ENCODE data around the gene CABLES1. TPM values are rescaled to one million over a fixed set of nuclear protein-coding genes. Genes with fewer than 3 reads are reported as not detected.
A peak's percentile ranks its signal among the peaks of the same experiment; 100 is the strongest.

Gene CABLES1
- total and polyA plus RNA-seq, 2 of the 8 experiments (the other 6 are each of a cell fraction or from before 2014, with no cell fraction given): 9.2 to 26.4 TPM

- Histone ChIP-seq H3K27ac (ENCODE audit: low read depth, low read length) (no peak overlapping the region), H3K4ac (replicated peaks; ENCODE audit: insufficient read length, low read depth, low read length) (peak overlapping the region; percentile 64), H3K36me3 (ENCODE audit: control insufficient read depth in 2 of 4, insufficient read depth in 4 of 4, low read length in 3 of 4) (no peaks in the 10 kb centered on the region), H4K91ac (replicated peaks; ENCODE audit: insufficient read length, low read length) (peak overlapping the region; percentile 72), H3K79me2 (ENCODE audit: control insufficient read depth in 1 of 2, insufficient read depth in 2 of 2, low read length in 2 of 2) (no peaks in the 10 kb centered on the region), H2BK5ac (ENCODE audit: low read depth, low read length) (peak overlapping the region; percentile 89), H2BK120ac (replicated peaks; ENCODE audit: low read depth, low read length) (peak overlapping the region; percentile 57), H3K23ac (ENCODE audit: insufficient read length) (no peak overlapping the region), H3K18ac (ENCODE audit: extremely low read depth, low read length) (peak overlapping the region; percentile 78), H3K27me3 (replicated peaks in 1 of 4; ENCODE audit: control insufficient read depth in 3 of 4, extremely low read depth in 1 of 4, insufficient read depth in 3 of 4, low read length in 3 of 4) (no peaks in the 10 kb centered on the region), H3K9me3 (ENCODE audit: insufficient read depth in 2 of 2, low read depth in 1 of 2, low read length in 1 of 2) (no peaks in the 10 kb centered on the region), H3K4me2 (ENCODE audit: insufficient read depth in 1 of 2, low read depth in 2 of 2, low read length in 2 of 2) (no peak overlapping the region), H3K79me1 (ENCODE audit: low read depth, low read length) (no peaks in the 10 kb centered on the region), H4K8ac (ENCODE audit: extremely low read depth, insufficient read depth, low read length) (no peak overlapping the region), H3K9ac (replicated peaks in 1 of 4; ENCODE audit: extremely low read depth in 1 of 4, low read depth in 3 of 4, low read length in 3 of 4) (no peak overlapping the region), H3K56ac (replicated peaks; ENCODE audit: insufficient read length, low read depth, low read length) (no peak overlapping the region), H3K4me1 (replicated peaks in 1 of 4; ENCODE audit: control insufficient read depth in 3 of 4, insufficient read depth in 4 of 4, low read length in 3 of 4) (peaks cover 0 to 5% (median 0%) of the 10 kb centered on the region in 4 experiments; a peak in 2 of 7 replicates), H2AK5ac (ENCODE audit: low read depth, low read length) (peak overlapping the region; percentile 98), H2BK15ac (ENCODE audit: low read length) (peak overlapping the region; percentile 99), H4K5ac (ENCODE audit: insufficient read length, low read depth, low read length) (no peak overlapping the region), H3K23me2 (ENCODE audit: low read depth, low read length) (no peaks in the 10 kb centered on the region), H2AFZ (ENCODE audit: low read length) (no peak overlapping the region), H2BK20ac (ENCODE audit: low read length) (peak overlapping the region; percentile 94; the same call in 1 of the 2 replicates), H3K14ac (ENCODE audit: insufficient read length) (no peak overlapping the region), H4K20me1 (replicated peaks in 1 of 2; ENCODE audit: control insufficient read depth in 1 of 2, insufficient read depth in 2 of 2, low read length in 2 of 2) (no peaks in the 10 kb centered on the region), H2BK12ac (ENCODE audit: low read depth, low read length) (peak overlapping the region; percentile 97; the same call in 1 of the 2 replicates), H3K4me3 (ENCODE audit: extremely low read depth in 1 of 4, insufficient read depth in 2 of 4, low read depth in 3 of 4, low read length in 4 of 4) (no peak overlapping the region)
- FAIRE-seq: no peak
- DNase-seq (ENCODE audit: low read depth in 1 of 2, low spot score in 2 of 2): no peak
- 96% methylated on average over 4 of the region's 4 CpGs; no CpG with 5 or more reads in 1 of the 2 experiments for WGBS, 2 experiments (ENCODE audit: extremely low coverage in 1 of 2, insufficient coverage in 1 of 2, insufficient read length in 1 of 2, insufficient replicate concordance in 2 of 2, low coverage in 1 of 2, low lambda C conversion rate in 2 of 2, missing lambda C conversion rate in 1 of 2)
- ChIA-PET CTCF (ENCODE audit: partially characterized antibody) (interaction anchor here (0.6 to 1.5 kb wide), 4 partner anchors 10 to 198 kb away, joined by 3 read pairs; no protein-coding TSS in a partner anchor), POLR2A (ENCODE audit: partially characterized antibody) (no interaction called here)
- TF ChIP-seq GTF2F1 (IDR thresholded peaks at IDR 0.05; ENCODE audit: borderline replicate concordance, low read depth, low read length): no peak
- no peak for TF ChIP-seq GABPA (IDR thresholded peaks at IDR 0.05; ENCODE audit: borderline replicate concordance, insufficient read depth, low read length)
- no peak for TF ChIP-seq SP2 (IDR thresholded peaks at IDR 0.05; ENCODE audit: low read length)
- TF ChIP-seq SRF (IDR thresholded peaks at IDR 0.05; ENCODE audit: low read depth, low read length): no peak
- TF ChIP-seq HDAC6 (IDR thresholded peaks at IDR 0.05; ENCODE audit: low read depth, low read length): no peak
- no peak for TF ChIP-seq TEAD4 (IDR thresholded peaks at IDR 0.05; ENCODE audit: low read depth, low read length)
- TF ChIP-seq JUND (IDR thresholded peaks at IDR 0.05; ENCODE audit: low read length): no peak
- TF ChIP-seq SIN3A (conservative IDR thresholded peaks at IDR 0.05 in 1 of 2, IDR thresholded peaks at IDR 0.05 in 1 of 2; ENCODE audit: low read depth in 1 of 2, low read length in 2 of 2): no peak
Measured at GRCh38 chr18:23291456-23292205, 156.3 kb downstream of the CABLES1 start.
